Neural cell (in vitro differentiated cells): ENCODE data around the gene SCG5. TPM values are rescaled to one million over a fixed set of nuclear protein-coding genes. Genes with fewer than 3 reads are reported as not detected.

Experiments used
- H2AFZ ChIP-seq: fragments of 200-600, 300-800 bp; sonication (generic), shearing (Covaris generic); 2 replicates; pipeline ENCODE4 v1.6.0; 2014; ENCODE audit warnings: low read depth, mild to moderate bottlenecking, antibody characterized with exemption, low read length, moderate library complexity
- H3F3A ChIP-seq: fragments of 200-600 bp; shearing (Covaris generic); 2 replicates; pipeline ENCODE4 v1.6.1; 2016; ENCODE audit warnings: mild to moderate bottlenecking, moderate library complexity, mixed read lengths, antibody characterized with exemption, low read length; ENCODE audit not compliant: insufficient read depth, poor library complexity, severe bottlenecking
- H3K27ac ChIP-seq: fragments of 200-600, 300-800 bp; sonication (generic), shearing (Covaris generic); 2 replicates; pipeline ENCODE4 v1.5.1; 2014; ENCODE audit warnings: mild to moderate bottlenecking, low read length, moderate library complexity
- H3K27me3 ChIP-seq: fragments of 300-800, 200-600 bp; sonication (generic), shearing (Covaris generic); 2 replicates; pipeline ENCODE4 v1.6.0; 2014; ENCODE audit warnings: mild to moderate bottlenecking, low read depth, low read length, moderate library complexity; ENCODE audit not compliant: insufficient read depth
- H3K36me3 ChIP-seq: fragments of 300-800, 200-600 bp; sonication (generic), shearing (Covaris generic); 2 replicates; pipeline ENCODE4 v1.5.1; 2014; ENCODE audit warnings: mild to moderate bottlenecking, antibody characterized with exemption, low read length, moderate library complexity; ENCODE audit not compliant: insufficient read depth
- H3K4me2 ChIP-seq: fragments of 300-800, 200-600 bp; sonication (generic), shearing (Covaris generic); 2 replicates; pipeline ENCODE4 v1.6.0; 2014; ENCODE audit warnings: mild to moderate bottlenecking, low read length
- H3K4me3 ChIP-seq: fragments of 300-800, 200-600 bp; sonication (generic), shearing (Covaris generic); 2 replicates; pipeline ENCODE4 v1.5.1; 2014; ENCODE audit warnings: mild to moderate bottlenecking, low read length, moderate library complexity
- H3K79me2 ChIP-seq: fragments of 200-600 bp; shearing (Covaris generic); replicated peaks from 2 replicates; pipeline ENCODE4 v1.6.0; 2014; ENCODE audit warnings: mild to moderate bottlenecking, low read length, moderate library complexity; ENCODE audit not compliant: insufficient read depth
- H3K9ac ChIP-seq: fragments of 300-800, 200-600 bp; sonication (generic), shearing (Covaris generic); 2 replicates; pipeline ENCODE4 v1.6.1; 2016; ENCODE audit warnings: mild to moderate bottlenecking, low read length, mixed read lengths
- H3K9me2 ChIP-seq: fragments of 200-600 bp; shearing (Covaris generic); 2 replicates; pipeline ENCODE4 v1.6.1; 2016; ENCODE audit warnings: mild to moderate bottlenecking, low read length, mixed read lengths; ENCODE audit not compliant: insufficient read depth
- H3K9me3 ChIP-seq: fragments of 200-600, 300-800 bp; sonication (generic), shearing (Covaris generic); 2 replicates; pipeline ENCODE4 v1.6.1; 2016; ENCODE audit warnings: mild to moderate bottlenecking, mixed run types, low read length, moderate library complexity, mixed read lengths
- H4K20me1 ChIP-seq: fragments of 200-600 bp; shearing (Covaris generic); 2 replicates; pipeline ENCODE4 v1.6.1; 2016; ENCODE audit warnings: mild to moderate bottlenecking, mixed run types; ENCODE audit not compliant: insufficient read depth
- CTCF ChIP-seq: fragments of 450-650 bp; IDR thresholded peaks from 2 replicates; pipeline ENCODE4 v1.5.1; 2014; ENCODE audit warnings: antibody characterized with exemption, mild to moderate bottlenecking, moderate library complexity; ENCODE audit not compliant: poor library complexity, severe bottlenecking
- EP300 ChIP-seq: fragments of 450-650 bp; conservative IDR thresholded peaks from 2 replicates; pipeline ENCODE4 v1.6.1; 2014; ENCODE audit warnings: antibody characterized with exemption, mild to moderate bottlenecking, moderate library complexity; ENCODE audit not compliant: poor library complexity, severe bottlenecking
- EZH2 ChIP-seq: fragments of 200-600, 300-800 bp; shearing (Covaris generic), sonication (generic); IDR thresholded peaks from 2 replicates; pipeline ENCODE4 v1.6.1; 2014; ENCODE audit warnings: antibody characterized with exemption, low read length, borderline replicate concordance, mild to moderate bottlenecking; ENCODE audit not compliant: insufficient read depth, poor library complexity, severe bottlenecking
- MXI1 ChIP-seq: fragments of 450-650 bp; conservative IDR thresholded peaks from 2 replicates; pipeline ENCODE4 v1.6.1; 2014; ENCODE audit warnings: antibody characterized with exemption, mild to moderate bottlenecking; ENCODE audit not compliant: poor library complexity, severe bottlenecking
- POLR2AphosphoS5 ChIP-seq: IDR thresholded peaks from 2 replicates; pipeline ENCODE4 v1.6.1; 2012
- RAD21 ChIP-seq: fragments of 450-650 bp; conservative IDR thresholded peaks from 2 replicates; pipeline ENCODE4 v1.6.1; 2014; ENCODE audit warnings: antibody characterized with exemption, mild to moderate bottlenecking, moderate library complexity
- REST ChIP-seq: IDR thresholded peaks from 2 replicates; pipeline ENCODE4 v1.6.1; 2012; ENCODE audit warnings: borderline replicate concordance
- SMC3 ChIP-seq: fragments of 450-650 bp; conservative IDR thresholded peaks from 2 replicates; pipeline ENCODE4 v1.6.1; 2014; ENCODE audit warnings: antibody characterized with exemption, mild to moderate bottlenecking, moderate library complexity; ENCODE audit not compliant: poor library complexity
- TAF1 ChIP-seq: IDR thresholded peaks from 2 replicates; pipeline ENCODE4 v1.6.1; 2012; ENCODE audit warnings: low read depth
- polyA plus RNA-seq: library from polyadenylated mRNA; depleted of rRNA; stranded (reverse); fragments of >200 nt; gene quantifications from 2 replicates; pipeline ENCODE4 v1.2.3, GENCODE V29; 2014

The SCG5 gene
- polyA plus RNA-seq, 1 donor from 2014 or later = 116 TPM

- Histone ChIP-seq H3K27ac (no peak overlapping the region), H3K36me3 (no peaks in the 10 kb centered on the region), H3K9me2 (no peaks in the 10 kb centered on the region), H3K27me3 (no peaks in the 10 kb centered on the region), H3F3A (no peaks in the 10 kb centered on the region), H3K9ac (no peak overlapping the region), H3K4me3 (no peak overlapping the region), H4K20me1 (no peaks in the 10 kb centered on the region), H3K79me2 (no peaks in the 10 kb centered on the region), H3K9me3 (no peaks in the 10 kb centered on the region), H2AFZ (no peak overlapping the region), H3K4me2 (no peak overlapping the region)
- no peak for TF ChIP-seq CTCF
- TF ChIP-seq POLR2AphosphoS5 = no peak
- TF ChIP-seq MXI1 = no peak
- no peak for TF ChIP-seq REST
- no peak for TF ChIP-seq RAD21
- TF ChIP-seq SMC3 = no peak
- no peak for TF ChIP-seq EP300
- TF ChIP-seq EZH2 = no peak
- no peak for TF ChIP-seq TAF1
Observed at GRCh38 chr15:32688151-32688639, 46.7 kb downstream of the SCG5 start.

GRCh38 chr15:32690941-32691688 is 49.6 kb downstream of the SCG5 start:
- H3K27ac ChIP-seq = no peak overlapping the region
- no peak overlapping the region for H3K4me3 ChIP-seq
- TF ChIP-seq MXI1 (no peak), EP300 (no peak), SMC3 (no peak), EZH2 (no peak), RAD21 (no peak), REST (no peak), CTCF (no peak), POLR2AphosphoS5 (no peak), TAF1 (no peak)
- no peaks in the 10 kb centered on the region for H3K36me3 ChIP-seq
- H3F3A ChIP-seq = no peaks in the 10 kb centered on the region
- H3K79me2 ChIP-seq = no peaks in the 10 kb centered on the region
- H3K27me3 ChIP-seq = no peaks in the 10 kb centered on the region
- H3K4me2 ChIP-seq = no peak overlapping the region
- no peak overlapping the region for H2AFZ ChIP-seq
- no peaks in the 10 kb centered on the region for H3K9me2 ChIP-seq
- no peaks in the 10 kb centered on the region for H4K20me1 ChIP-seq
- H3K9ac ChIP-seq = no peak overlapping the region
- H3K9me3 ChIP-seq = no peaks in the 10 kb centered on the region
